HepG2 (cell line): ENCODE measurements around the gene SRSF3. TPM values are rescaled to one million over a fixed set of nuclear protein-coding genes. Genes with fewer than 3 reads are reported as not detected.

Source experiments
- KDM3A ChIP-seq: IDR thresholded peaks from 2 replicates; pipeline ENCODE4 v1.6.1; 2018; ENCODE audit warnings: low read depth, missing compliant biosample characterization
- MTA1 ChIP-seq: sonication (generic); formaldehyde crosslinking; IDR thresholded peaks from 2 replicates; pipeline ENCODE4 v1.4.0; 2020; ENCODE audit warnings: missing genetic modification reagents, mild to moderate bottlenecking, borderline replicate concordance
- NCOR1 ChIP-seq: fragments of 200-600 bp; sonication (generic); IDR thresholded peaks from 2 replicates; pipeline ENCODE4 v1.7.0; 2017; ENCODE audit warnings: antibody characterized with exemption, low read length, borderline replicate concordance
- NONO ChIP-seq, 2 experiments: fragments of 450-650 bp in 1 of 2; sonication (generic) in 1 of 2; formaldehyde crosslinking in 1 of 2; IDR thresholded peaks in 1 of 2; conservative IDR thresholded peaks in 1 of 2; 2 replicates each; pipeline versions ENCODE4 v1.6.1 to v1.8.0; 2017 to 2022; ENCODE audit warnings: mild to moderate bottlenecking in 1 of 2, missing genetic modification reagents in 1 of 2, moderate library complexity in 1 of 2
- POLR2G ChIP-seq: fragments of 200-400 bp; formaldehyde crosslinking; IDR thresholded peaks from 2 replicates; pipeline ENCODE4 v1.6.1; 2018; ENCODE audit warnings: mild to moderate bottlenecking, low read depth, low read length, moderate library complexity
- RBFOX2 ChIP-seq: fragments of 200-400 bp; formaldehyde crosslinking; IDR thresholded peaks from 2 replicates; pipeline ENCODE4 v1.6.1; 2017; ENCODE audit warnings: low read depth, mild to moderate bottlenecking, low read length
- SMAD1 ChIP-seq: sonication (generic); formaldehyde crosslinking; IDR thresholded peaks from 2 replicates; pipeline ENCODE4 v1.4.0; 2020; ENCODE audit warnings: missing genetic modification reagents, low read depth, mild to moderate bottlenecking, borderline replicate concordance
- SPEN ChIP-seq: sonication (generic); formaldehyde crosslinking; IDR thresholded peaks from 2 replicates; pipeline ENCODE4 v1.5.1; 2020; ENCODE audit warnings: low read depth, mild to moderate bottlenecking, missing genetic modification reagents
- SRSF4 ChIP-seq: fragments of 200-400 bp; formaldehyde crosslinking; IDR thresholded peaks from one replicate; pipeline ENCODE4 v1.6.1; 2018; ENCODE audit warnings: mild to moderate bottlenecking, low read depth, low read length, moderate library complexity; ENCODE audit not compliant: poor library complexity, severe bottlenecking
- ZNF552 ChIP-seq: sonication (generic); formaldehyde crosslinking; IDR thresholded peaks from 2 replicates; pipeline ENCODE4 v1.9.0; 2022; ENCODE audit warnings: missing genetic modification reagents, mild to moderate bottlenecking, borderline replicate concordance
- ZNF891 ChIP-seq: sonication (generic); formaldehyde crosslinking; IDR thresholded peaks from 2 replicates; pipeline ENCODE4 v1.5.0; 2020; ENCODE audit warnings: mild to moderate bottlenecking, missing genetic modification reagents
- ZSCAN21 ChIP-seq: sonication (generic); formaldehyde crosslinking; IDR thresholded peaks from 2 replicates; pipeline ENCODE4 v1.8.0; 2022; ENCODE audit warnings: mild to moderate bottlenecking, missing genetic modification reagents, moderate library complexity, borderline replicate concordance
- polyA plus RNA-seq, 8 experiments: library from polyadenylated mRNA; depleted of rRNA in 3 of 8; stranded (reverse) in 7 of 8; unstranded in 1 of 8; fragments of >200 nt; fragmentation: Illumina TruSeq in 4 of 8; extraction: Trizol in 4 of 8; gene quantifications; 2 replicates each; pipeline versions ENCODE4 v1.2.1 to v1.2.3, GENCODE V29; 2011 to 2016; ENCODE audit warnings: low read depth in 4 of 8, missing spikeins in 1 of 8, mixed read lengths in 1 of 8; ENCODE audit not compliant: insufficient read depth in 1 of 8
- total RNA-seq, 5 experiments: library from RNA; depleted of rRNA; stranded (reverse); fragments of >200 nt; fragmentation: Illumina TruSeq; extraction: Trizol; gene quantifications; 2 replicates each; pipeline ENCODE4 v1.2.3, GENCODE V29; 2016; ENCODE audit warnings: low read depth in 1 of 5
- TF ChIP-seq, protein P1 (sequence below): sonication (generic); formaldehyde crosslinking; IDR thresholded peaks from 2 replicates; pipeline ENCODE4 v1.4.0; 2020; ENCODE audit warnings: missing genetic modification reagents
- TF ChIP-seq, protein P2 (sequence below): sonication (generic); formaldehyde crosslinking; conservative IDR thresholded peaks from 2 replicates; pipeline ENCODE4 v1.8.0; 2022; ENCODE audit warnings: missing genetic modification reagents
- TF ChIP-seq, protein P3 (sequence below): sonication (generic); formaldehyde crosslinking; IDR thresholded peaks from 2 replicates; pipeline ENCODE4 v1.9.0; 2021; ENCODE audit warnings: mild to moderate bottlenecking, missing genetic modification reagents

Gene SRSF3
- total and polyA plus RNA-seq, 2 of the 13 experiments (the other 11 are each of a cell fraction or from before 2014, with no cell fraction given) = 206 to 684 TPM

DNA sequence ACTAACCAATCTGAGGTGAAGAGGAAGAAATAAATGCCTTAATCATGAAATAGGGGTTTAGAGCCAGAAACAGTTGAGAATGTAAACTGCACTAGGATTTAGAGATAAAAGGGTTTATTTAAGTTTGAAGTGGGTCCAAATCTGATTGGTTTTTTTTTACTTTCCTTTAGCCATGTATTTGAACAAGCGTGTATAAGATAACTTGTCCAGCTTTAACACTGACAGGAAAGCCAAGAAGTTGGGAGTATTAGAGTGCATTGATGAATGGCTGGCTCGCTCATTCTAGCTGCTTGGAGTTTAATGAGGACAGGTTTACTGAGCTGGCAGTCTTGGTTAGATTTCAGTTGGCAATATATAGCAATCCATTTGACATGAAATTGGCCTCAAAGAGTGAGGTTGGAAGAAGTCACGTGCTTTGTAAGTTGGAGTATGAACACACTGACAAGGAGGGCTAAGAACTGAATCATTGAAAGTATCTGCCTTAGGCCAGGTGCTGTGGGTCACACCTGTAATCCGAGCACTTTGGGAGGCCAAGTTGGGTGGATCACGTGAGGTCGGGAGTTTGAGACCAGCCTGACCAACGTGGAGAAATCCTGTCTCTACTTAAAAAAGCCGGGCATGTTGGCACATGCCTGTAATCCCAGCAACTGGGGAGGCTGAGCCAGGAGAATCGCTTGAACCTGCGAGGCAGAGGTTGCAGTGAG, 13.7 kb downstream of the SRSF3 start (continued):
- TF ChIP-seq, protein P1, sequence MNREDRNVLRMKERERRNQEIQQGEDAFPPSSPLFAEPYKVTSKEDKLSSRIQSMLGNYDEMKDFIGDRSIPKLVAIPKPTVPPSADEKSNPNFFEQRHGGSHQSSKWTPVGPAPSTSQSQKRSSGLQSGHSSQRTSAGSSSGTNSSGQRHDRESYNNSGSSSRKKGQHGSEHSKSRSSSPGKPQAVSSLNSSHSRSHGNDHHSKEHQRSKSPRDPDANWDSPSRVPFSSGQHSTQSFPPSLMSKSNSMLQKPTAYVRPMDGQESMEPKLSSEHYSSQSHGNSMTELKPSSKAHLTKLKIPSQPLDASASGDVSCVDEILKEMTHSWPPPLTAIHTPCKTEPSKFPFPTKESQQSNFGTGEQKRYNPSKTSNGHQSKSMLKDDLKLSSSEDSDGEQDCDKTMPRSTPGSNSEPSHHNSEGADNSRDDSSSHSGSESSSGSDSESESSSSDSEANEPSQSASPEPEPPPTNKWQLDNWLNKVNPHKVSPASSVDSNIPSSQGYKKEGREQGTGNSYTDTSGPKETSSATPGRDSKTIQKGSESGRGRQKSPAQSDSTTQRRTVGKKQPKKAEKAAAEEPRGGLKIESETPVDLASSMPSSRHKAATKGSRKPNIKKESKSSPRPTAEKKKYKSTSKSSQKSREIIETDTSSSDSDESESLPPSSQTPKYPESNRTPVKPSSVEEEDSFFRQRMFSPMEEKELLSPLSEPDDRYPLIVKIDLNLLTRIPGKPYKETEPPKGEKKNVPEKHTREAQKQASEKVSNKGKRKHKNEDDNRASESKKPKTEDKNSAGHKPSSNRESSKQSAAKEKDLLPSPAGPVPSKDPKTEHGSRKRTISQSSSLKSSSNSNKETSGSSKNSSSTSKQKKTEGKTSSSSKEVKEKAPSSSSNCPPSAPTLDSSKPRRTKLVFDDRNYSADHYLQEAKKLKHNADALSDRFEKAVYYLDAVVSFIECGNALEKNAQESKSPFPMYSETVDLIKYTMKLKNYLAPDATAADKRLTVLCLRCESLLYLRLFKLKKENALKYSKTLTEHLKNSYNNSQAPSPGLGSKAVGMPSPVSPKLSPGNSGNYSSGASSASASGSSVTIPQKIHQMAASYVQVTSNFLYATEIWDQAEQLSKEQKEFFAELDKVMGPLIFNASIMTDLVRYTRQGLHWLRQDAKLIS (CRISPR knock-in tag) = no peak
- TF ChIP-seq SPEN (CRISPR knock-in tag) (no peak), SMAD1 (CRISPR knock-in tag) (no peak), MTA1 (CRISPR knock-in tag) (no peak), NCOR1 (no peak), ZNF891 (CRISPR knock-in tag) (no peak), RBFOX2 (peak; percentile 63; the same call in 1 of the 2 replicates), SRSF4 (no peak), KDM3A (CRISPR knock-in tag) (no peak), ZNF552 (CRISPR knock-in tag) (no peak), NONO (IDR thresholded peaks at IDR 0.05) (no peak), NONO (CRISPR knock-in tag; conservative IDR thresholded peaks at IDR 0.05) (peak; percentile 69), ZSCAN21 (CRISPR knock-in tag) (no peak), POLR2G (peak; percentile 54)
- TF ChIP-seq, protein P2, sequence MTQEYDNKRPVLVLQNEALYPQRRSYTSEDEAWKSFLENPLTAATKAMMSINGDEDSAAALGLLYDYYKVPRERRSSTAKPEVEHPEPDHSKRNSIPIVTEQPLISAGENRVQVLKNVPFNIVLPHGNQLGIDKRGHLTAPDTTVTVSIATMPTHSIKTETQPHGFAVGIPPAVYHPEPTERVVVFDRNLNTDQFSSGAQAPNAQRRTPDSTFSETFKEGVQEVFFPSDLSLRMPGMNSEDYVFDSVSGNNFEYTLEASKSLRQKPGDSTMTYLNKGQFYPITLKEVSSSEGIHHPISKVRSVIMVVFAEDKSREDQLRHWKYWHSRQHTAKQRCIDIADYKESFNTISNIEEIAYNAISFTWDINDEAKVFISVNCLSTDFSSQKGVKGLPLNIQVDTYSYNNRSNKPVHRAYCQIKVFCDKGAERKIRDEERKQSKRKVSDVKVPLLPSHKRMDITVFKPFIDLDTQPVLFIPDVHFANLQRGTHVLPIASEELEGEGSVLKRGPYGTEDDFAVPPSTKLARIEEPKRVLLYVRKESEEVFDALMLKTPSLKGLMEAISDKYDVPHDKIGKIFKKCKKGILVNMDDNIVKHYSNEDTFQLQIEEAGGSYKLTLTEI (CRISPR knock-in tag) = no peak
- TF ChIP-seq, protein P3, sequence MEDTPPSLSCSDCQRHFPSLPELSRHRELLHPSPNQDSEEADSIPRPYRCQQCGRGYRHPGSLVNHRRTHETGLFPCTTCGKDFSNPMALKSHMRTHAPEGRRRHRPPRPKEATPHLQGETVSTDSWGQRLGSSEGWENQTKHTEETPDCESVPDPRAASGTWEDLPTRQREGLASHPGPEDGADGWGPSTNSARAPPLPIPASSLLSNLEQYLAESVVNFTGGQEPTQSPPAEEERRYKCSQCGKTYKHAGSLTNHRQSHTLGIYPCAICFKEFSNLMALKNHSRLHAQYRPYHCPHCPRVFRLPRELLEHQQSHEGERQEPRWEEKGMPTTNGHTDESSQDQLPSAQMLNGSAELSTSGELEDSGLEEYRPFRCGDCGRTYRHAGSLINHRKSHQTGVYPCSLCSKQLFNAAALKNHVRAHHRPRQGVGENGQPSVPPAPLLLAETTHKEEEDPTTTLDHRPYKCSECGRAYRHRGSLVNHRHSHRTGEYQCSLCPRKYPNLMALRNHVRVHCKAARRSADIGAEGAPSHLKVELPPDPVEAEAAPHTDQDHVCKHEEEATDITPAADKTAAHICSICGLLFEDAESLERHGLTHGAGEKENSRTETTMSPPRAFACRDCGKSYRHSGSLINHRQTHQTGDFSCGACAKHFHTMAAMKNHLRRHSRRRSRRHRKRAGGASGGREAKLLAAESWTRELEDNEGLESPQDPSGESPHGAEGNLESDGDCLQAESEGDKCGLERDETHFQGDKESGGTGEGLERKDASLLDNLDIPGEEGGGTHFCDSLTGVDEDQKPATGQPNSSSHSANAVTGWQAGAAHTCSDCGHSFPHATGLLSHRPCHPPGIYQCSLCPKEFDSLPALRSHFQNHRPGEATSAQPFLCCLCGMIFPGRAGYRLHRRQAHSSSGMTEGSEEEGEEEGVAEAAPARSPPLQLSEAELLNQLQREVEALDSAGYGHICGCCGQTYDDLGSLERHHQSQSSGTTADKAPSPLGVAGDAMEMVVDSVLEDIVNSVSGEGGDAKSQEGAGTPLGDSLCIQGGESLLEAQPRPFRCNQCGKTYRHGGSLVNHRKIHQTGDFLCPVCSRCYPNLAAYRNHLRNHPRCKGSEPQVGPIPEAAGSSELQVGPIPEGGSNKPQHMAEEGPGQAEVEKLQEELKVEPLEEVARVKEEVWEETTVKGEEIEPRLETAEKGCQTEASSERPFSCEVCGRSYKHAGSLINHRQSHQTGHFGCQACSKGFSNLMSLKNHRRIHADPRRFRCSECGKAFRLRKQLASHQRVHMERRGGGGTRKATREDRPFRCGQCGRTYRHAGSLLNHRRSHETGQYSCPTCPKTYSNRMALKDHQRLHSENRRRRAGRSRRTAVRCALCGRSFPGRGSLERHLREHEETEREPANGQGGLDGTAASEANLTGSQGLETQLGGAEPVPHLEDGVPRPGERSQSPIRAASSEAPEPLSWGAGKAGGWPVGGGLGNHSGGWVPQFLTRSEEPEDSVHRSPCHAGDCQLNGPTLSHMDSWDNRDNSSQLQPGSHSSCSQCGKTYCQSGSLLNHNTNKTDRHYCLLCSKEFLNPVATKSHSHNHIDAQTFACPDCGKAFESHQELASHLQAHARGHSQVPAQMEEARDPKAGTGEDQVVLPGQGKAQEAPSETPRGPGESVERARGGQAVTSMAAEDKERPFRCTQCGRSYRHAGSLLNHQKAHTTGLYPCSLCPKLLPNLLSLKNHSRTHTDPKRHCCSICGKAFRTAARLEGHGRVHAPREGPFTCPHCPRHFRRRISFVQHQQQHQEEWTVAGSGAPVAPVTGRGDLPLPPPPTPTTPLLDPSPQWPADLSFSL = no peak
- TF ChIP-seq, all 625 proteins: peak for 42
